GM12891 (cell line): Measurements from ENCODE around the gene ENTHD1.
"Not testable (repeated sequence)": the region's sequence is repeated elsewhere in the genome, so short reads cannot be mapped to it uniquely, and the experiment has no call there.

ENCODE experiments used
- DNase-seq: peaks from one replicate; pipeline ENCODE4 v3.0.0; 2011; ENCODE audit warnings: low spot score; ENCODE audit not compliant: insufficient read length
- FAIRE-seq: peaks from 2 replicates; lab custom pipeline; 2011; peaks lifted over from hg19 to GRCh38; lab: Jason Lieb, UNC
- PAX5 ChIP-seq: IDR thresholded peaks from 2 replicates; pipeline ENCODE4 v1.6.1; 2011; ENCODE audit warnings: low read length, moderate library complexity, mild to moderate bottlenecking; ENCODE audit not compliant: insufficient read depth, severe bottlenecking
- POLR2A ChIP-seq: IDR thresholded peaks from 2 replicates; pipeline ENCODE4 v1.6.1; 2011; ENCODE audit warnings: low read depth, low read length, control low read depth
- POLR2AphosphoS5 ChIP-seq: IDR thresholded peaks from 2 replicates; pipeline ENCODE4 v1.6.1; 2011; ENCODE audit warnings: low read depth, low read length, control low read depth
- POU2F2 ChIP-seq: IDR thresholded peaks from 2 replicates; pipeline ENCODE4 v1.6.1; 2011; ENCODE audit warnings: low read depth, mild to moderate bottlenecking, control low read depth, low read length, moderate library complexity
- SPI1 ChIP-seq: IDR thresholded peaks from 2 replicates; pipeline ENCODE4 v1.6.1; 2011; ENCODE audit warnings: low read depth, low read length, control low read depth
- TAF1 ChIP-seq: IDR thresholded peaks from 2 replicates; pipeline ENCODE4 v1.6.1; 2011; ENCODE audit warnings: low read depth, low read length, control low read depth

The ENTHD1 gene

DNA sequence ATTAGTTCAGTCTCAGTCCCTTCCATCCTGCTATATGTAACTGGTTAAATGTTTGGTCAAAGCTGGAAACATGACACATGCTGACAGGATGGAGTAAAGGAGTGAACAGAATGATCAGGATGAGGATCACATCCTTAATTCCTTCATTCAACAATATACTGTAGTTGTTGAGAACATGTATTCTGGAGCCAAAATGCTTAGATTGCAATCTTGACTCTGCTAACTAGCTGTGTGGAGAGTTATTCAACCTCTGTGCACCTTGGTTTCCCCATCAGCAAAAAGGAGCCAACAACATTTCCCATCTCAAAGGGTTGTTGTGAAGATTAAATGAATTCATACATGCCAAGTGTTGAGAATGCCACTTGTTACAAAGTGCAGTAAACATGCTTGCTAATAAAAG is 12.8 kb downstream of the ENTHD1 start:
- DNase-seq (no peak), FAIRE-seq (peak; percentile 33)
- TF ChIP-seq SPI1: no peak
- no peak for TF ChIP-seq POU2F2
- TF ChIP-seq POLR2A: no peak
- no peak for TF ChIP-seq TAF1
- TF ChIP-seq POLR2AphosphoS5: no peak
- no peak for TF ChIP-seq PAX5

DNA sequence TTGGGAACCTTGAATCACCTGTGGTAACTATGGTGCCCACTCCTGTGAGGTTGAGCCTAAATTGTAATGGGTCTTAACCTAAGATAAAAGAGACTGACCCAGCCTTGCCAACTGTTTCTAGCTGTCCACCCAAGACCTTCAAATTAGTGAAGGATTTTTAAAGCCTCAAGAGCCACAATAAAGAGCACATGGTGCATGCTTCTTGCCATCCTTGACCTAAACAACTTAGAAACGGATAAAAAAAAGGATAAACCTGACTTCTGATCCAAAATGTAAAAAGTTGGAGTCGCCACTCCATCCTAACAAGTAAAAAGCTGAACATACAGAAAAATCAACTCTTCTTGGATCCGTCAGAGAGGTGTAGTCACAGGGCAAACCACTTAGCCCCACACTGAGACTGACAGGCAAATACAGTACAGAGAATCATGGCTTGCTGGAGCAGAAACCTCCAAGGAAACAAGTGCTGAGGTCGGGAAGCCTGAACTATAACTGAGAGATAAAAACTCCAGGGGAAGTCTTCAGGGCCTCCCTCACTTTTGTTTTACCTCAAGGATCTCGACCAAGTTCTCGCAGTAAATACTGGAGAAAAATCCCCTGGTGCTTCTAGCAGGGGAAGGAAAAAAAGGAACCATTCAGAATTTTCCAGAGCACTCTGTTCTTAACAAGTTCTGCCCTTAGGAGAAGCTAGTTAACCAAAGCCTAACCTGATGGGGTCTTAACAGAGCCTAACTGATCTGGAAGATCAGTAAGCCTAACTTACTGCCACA is 16.3 kb downstream of the ENTHD1 start:
- DNase-seq: no peak
- no peak for FAIRE-seq
- TF ChIP-seq PAX5 (no peak), POLR2A (no peak), POLR2AphosphoS5 (no peak)

DNA sequence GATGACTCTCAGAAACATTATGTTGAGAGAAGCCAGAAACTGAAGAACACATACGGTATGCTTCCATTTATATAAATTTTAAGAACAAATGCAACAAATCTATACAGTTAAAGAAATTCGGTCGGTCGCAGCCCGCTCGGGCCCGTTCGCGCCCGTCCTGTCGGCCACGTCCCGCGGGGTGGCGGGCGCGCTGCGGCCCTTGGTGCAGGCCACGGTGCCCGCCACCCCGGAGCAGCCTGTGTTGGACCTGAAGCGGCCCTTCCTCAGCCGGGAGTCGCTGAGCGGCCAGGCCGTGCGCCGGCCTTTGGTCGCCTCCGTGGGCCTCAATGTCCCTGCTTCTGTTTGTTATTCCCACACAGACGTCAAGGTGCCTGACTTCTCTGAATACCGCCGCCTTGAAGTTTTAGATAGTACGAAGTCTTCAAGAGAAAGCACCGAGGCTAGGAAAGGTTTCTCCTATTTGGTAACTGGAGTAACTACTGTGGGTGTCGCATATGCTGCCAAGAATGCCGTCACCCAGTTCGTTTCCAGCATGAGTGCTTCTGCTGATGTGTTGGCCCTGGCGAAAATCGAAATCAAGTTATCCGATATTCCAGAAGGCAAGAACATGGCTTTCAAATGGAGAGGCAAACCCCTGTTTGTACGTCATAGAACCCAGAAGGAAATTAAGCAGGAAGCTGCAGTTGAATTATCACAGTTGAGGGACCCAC is 18.2 kb downstream of the ENTHD1 start:
- FAIRE-seq: not testable (repeated sequence)

DNA sequence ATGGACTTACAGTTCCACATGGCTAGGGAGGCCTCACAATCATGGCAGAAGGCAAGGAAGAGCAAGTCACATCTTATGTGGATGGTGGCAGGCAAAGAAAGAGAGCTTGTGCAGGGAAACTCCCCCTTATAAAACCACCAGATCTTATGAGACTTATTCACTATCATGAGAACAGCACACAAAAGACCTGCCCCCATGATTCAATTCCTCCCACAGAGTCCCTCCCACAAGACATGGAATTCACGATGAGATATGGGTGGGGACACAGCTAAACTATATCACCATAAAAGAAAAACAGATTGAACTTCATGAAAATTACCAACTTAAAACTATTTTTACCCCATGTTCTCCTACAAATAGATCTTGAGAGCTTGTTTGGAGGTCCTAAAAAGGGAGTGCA is 19.6 kb downstream of the ENTHD1 start:
- FAIRE-seq (no peak), DNase-seq (no peak)
- TF ChIP-seq POLR2A: no peak
- TF ChIP-seq PAX5: no peak
- TF ChIP-seq TAF1: no peak
- no peak for TF ChIP-seq POLR2AphosphoS5
- no peak for TF ChIP-seq POU2F2
- no peak for TF ChIP-seq SPI1

More for the DNA sequence above, 18.2 kb downstream of the ENTHD1 start:
- DNase-seq: not testable (repeated sequence)

DNA sequence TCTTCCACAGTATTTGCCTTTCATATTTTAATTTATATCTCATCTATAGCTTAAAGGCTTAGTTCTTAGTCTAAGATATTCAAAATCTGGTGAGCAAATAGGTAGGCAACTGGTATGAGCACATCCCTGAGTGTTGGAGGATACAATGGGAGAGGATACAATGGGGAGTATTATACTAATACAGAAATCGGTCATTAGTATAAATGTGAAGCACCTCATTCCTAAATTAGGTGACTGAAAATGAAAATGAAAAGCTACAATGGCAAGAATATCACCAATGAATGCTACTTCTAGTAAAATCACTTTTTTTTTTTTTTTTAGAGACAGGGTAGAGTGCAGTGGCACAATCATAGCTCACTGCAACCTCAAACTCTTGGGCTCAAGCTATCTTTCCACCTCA is 21.0 kb downstream of the ENTHD1 start:
- DNase-seq: no peak
- FAIRE-seq: no peak
- no peak for TF ChIP-seq PAX5

DNA sequence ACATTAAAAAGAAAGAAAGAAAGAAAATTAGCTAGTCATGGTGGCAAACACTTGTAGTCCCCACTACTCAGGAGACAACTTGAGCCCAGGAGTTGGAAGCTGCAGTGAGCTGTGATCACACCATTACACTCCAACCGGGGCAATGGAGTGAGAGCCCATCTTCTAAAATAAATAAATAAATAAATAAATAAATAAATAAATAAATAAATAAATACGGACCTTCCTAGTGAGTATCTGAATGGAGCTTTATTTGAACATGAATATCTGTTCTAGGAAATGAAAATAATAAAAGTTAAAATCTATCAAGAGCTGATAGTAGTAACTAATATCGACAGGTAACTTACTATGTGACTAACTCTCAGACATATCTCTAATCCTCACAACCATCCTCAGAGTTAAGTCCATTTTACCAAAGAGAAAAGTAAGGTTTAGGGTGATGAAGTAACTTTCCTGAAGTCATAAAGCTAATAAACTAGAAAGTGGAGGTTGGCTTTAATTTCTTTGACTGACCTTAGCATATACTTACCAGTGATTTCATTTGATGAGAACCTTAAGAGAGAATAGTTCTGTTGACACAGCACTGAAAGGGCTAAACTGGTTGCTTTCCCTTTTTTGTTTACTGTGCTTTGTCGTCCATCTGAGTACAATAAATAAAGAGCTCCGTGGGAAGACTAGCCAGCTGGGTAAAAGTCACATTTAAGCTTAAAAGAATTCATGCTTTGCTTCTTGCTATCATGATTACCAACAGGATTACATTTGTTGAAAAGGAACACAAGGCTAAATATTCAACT is 22.4 kb downstream of the ENTHD1 start:
- TF ChIP-seq POLR2AphosphoS5: no peak
- TF ChIP-seq POU2F2: no peak
- TF ChIP-seq PAX5: no peak
- no peak for TF ChIP-seq POLR2A
- no peak for TF ChIP-seq SPI1
- no peak for TF ChIP-seq TAF1
- no peak for FAIRE-seq

DNA sequence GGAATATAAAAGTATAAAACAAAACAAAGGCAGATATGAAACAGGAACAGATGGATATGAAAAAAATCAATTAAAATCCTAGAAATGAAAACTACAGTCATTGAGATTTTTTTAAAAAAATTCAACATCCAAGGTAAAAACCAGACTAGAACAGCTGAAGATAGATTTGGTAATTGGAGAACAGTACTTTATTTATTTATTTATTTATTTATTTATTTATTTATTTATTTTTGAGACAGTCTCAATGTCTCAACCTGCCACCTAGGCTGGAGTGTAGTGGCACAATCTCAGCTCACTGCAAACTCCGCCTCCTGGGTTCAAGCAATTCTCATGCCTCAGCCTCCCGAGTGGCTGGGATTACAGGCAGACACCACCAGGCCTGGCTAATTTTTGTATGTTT is 23.8 kb downstream of the ENTHD1 start:
- DNase-seq, FAIRE-seq: not testable (repeated sequence)

More for the DNA sequence above, 22.4 kb downstream of the ENTHD1 start:
- DNase-seq: no peak

DNA sequence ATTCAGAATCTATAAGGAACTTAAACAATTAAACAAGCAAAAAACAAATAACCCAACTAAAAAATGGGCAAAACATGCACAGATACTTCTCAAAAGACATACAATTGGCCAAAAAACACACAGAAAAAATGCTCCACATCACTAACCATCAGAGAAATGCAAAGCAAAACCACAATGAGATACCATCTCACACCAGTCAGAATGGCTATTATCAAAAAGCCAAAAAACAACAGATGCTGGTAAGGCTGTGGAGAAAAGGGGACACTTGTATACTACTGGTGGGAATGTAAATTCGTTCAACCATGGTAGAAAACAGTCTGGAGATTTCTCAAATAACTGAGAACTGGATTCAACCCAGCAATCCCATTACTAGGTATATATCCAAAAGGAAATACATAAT is 24.8 kb downstream of the ENTHD1 start:
- DNase-seq (no peak), FAIRE-seq (peak; percentile 72)

DNA sequence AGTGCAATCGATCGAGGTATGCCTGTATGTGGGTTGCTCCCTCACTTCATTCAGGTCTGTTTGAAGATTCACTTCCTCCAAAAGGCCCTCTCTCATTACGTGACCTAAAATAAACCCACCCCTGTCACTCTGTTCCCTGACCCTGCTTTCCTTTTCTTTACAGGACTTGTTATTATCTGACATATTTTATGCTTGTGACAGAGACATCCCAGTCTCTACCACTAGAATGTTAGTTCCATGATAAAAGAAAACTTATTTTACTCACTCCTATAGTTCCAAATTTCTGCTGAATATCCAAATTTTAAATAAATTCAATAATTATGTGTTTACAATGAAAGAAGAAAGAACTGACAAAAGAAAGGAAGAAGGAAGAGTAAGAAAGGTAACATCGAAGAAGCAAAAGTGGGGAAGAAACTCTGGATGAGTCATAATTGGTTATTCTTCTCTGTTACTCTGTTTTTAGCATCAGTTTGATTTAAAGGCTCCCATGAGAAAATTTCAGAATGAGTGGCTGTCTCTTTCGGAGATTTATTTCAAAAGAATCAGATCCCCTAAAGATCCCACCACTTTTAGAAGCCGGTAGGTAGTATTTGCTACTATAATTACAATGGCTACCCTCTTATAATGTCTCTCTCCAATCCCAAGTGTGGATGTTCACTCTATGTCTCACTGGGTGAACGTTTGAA is 33.5 kb downstream of the ENTHD1 start:
- DNase-seq (no peak), FAIRE-seq (peak; percentile 90)
- TF ChIP-seq PAX5: no peak
- TF ChIP-seq SPI1: peak; percentile 86

More for the DNA sequence above, 24.8 kb downstream of the ENTHD1 start:
- TF ChIP-seq SPI1 (no peak), PAX5 (no peak)

DNA sequence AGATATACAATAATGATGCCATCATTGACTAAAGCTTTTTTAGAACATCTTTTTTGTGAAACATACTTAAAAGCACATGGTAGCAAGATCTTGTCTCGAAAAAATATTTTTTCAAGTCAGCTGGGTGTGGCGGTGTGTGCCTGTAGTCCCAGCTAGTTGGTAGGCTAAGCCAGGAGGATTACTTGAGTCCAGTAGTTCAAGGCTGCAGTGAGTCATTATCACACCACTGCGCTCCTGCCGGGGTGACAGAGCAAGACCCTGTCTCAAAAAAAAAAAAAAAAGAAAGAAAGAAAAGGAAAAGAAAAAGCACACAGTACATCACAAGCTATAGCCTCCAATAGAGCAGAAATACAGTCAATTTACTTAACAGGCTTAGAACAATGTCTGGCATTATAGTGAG is 37.0 kb downstream of the ENTHD1 start:
- TF ChIP-seq POLR2A (no peak), SPI1 (no peak), POLR2AphosphoS5 (no peak), PAX5 (no peak), POU2F2 (no peak), TAF1 (no peak)
- FAIRE-seq (no peak), DNase-seq (no peak)
